GM18868 (cell line): Measurements from ENCODE around the gene ATP2B3.

ENCODE experiments used
- ATAC-seq: cut with Tn5 transposase; IDR thresholded peaks from one replicate; pipeline ENCODE4 v1.9.1; 2021; ENCODE audit warnings: mild to moderate bottlenecking, moderate library complexity; ENCODE audit not compliant: unreplicated experiment

Gene ATP2B3

GRCh38 chrX:153609917-153610835 lies 92.7 kb downstream of the ATP2B3 start:
- peak; percentile 79 for ATAC-seq

GRCh38 chrX:153610836-153611213 lies 93.4 kb downstream of the ATP2B3 start:
- ATAC-seq: no peak

- ATAC-seq: no peak
Observed at GRCh38 chrX:153611298-153612095, 94.1 kb downstream of the ATP2B3 start.

GRCh38 chrX:153612413-153612812 lies 95.0 kb downstream of the ATP2B3 start:
- ATAC-seq: no peak

GRCh38 chrX:153614818-153615217 lies 97.4 kb downstream of the ATP2B3 start:
- ATAC-seq: no peak

DNA sequence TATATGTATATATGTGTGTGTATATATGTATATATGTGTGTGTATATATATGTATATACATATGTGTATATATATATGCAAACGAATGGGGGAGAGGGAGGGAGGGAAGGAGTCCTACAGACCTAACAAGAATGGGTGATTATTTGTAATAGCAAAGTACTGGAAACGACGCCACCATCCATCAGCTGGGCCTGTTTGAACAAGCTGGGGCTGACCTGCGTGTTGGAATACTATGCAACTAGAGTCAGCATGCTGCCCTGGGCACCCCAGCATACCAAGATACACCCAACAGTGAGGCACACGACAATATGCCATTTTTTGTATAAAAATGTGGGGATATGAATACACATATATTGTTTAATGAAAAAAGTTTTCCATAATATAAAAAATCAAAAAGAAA lies 103.1 kb downstream of the ATP2B3 start:
- ATAC-seq: no peak

GRCh38 chrX:153621949-153622598 lies 104.6 kb downstream of the ATP2B3 start:
- ATAC-seq: no peak

DNA sequence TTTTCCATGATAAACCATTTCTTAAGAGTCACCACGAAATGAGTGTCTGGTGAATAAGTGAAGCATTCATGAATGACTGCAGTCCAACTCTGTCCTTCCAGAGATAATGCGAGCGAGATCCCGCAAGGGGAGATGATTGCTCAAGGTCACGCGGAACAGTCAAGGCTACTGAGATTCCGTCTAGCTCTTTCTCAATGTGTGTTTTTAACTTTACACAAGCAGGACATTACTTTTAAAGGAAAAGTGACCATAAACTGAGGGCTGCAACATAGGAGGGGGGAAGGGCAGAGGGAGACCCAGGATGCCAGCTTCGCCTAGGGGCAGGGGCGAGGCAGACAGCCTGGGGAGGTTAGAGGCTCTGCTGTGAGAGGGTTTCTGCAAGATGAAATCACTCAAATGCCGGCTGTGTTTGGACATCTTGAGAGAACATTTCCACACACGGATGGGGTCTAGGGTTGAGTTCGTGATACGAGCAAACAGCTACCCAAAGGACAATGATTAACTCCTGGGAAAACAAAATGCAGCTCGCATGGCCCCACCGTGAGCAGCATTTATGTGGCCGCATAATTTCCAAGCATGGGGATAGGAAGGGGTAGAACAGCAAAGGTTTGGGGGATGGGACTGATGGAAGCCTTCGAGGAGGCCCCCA lies 105.3 kb downstream of the ATP2B3 start:
- no peak for ATAC-seq

- ATAC-seq: no peak
Observed at GRCh38 chrX:153623310-153624029, 106.0 kb downstream of the ATP2B3 start.

- no peak for ATAC-seq
Observed at GRCh38 chrX:153624196-153625091, 107.0 kb downstream of the ATP2B3 start.

- ATAC-seq: no peak
Observed at GRCh38 chrX:153625271-153626024, 108.0 kb downstream of the ATP2B3 start.

DNA sequence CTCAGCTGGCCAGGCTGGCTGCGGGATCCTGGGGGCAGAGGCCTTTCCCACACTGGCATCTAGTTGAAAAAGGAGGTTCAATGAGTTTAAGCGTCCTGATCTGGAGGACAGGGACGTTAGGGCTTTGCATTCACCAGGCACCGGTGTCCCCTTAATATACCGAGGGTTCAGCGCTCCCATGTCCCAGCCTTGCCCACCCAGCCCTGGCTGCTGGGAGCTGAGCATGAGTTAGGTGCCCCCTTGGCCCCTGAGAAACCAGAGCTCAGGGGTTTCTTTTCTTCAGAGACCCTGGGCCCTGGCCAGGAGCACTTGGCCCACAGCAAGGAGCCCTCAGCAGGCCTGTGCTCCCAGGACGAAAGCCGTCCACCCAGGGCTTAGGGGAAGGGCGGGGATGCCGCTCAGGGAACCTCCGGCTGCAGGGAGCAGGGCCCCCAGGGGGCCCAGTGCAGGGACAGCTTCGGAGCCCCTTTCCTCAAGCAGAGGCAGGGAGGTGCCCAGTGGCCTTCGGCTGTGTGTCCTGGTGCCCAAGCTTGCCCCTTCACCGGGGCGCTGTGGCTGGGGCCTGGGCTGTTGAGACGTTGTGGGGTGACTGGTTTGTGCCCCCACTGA lies 108.7 kb downstream of the ATP2B3 start:
- ATAC-seq: no peak

- ATAC-seq: no peak
Observed at GRCh38 chrX:153626863-153627674, 109.6 kb downstream of the ATP2B3 start.

DNA sequence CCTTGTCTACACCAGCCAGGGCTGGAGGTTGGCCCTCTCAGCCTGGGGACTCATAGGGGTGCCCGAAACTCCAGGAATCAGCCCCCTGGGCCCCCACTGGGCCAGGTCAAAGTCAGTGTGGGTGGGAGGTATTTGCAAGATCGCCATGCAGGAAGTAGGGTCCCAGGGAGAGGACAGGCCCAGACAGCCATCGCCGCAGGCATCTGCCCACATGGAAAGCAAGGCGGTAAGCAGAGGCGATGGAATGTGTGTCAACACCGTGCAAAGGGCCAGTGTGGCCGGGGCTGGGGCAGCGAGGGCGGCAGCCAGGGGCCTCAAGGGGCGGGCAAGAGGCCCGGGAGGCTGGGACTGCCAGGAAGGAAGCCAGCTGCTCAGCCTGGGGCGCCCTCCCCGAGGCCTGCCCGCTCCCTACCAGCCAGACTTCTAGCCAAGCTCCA lies 110.3 kb downstream of the ATP2B3 start:
- ATAC-seq: no peak

GRCh38 chrX:153628129-153628528 lies 110.7 kb downstream of the ATP2B3 start:
- no peak for ATAC-seq

DNA sequence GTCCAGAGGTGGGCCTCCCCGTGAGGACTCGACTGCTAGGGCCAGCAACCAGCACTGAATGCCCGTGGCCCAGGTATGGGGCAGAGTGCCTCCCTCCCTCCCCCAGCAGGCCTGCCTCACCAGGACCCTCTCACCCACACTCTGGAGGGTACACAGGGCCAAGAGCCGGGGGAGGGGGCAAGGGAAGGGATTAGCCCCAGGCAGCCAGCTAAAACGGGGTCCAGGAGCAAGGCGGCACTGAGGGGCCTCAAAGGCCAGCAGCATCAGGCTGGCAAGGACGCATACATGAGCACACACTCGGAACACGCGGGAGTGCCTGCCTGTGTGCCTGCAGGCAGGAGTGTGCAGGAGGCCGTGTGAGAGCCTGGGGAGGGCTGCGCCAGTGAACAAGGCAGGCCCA lies 111.2 kb downstream of the ATP2B3 start:
- no peak for ATAC-seq

- ATAC-seq: no peak
Observed at GRCh38 chrX:153631346-153631745, 113.9 kb downstream of the ATP2B3 start.
